Measurements from ENCODE around the gene PTPRM.

PTPRM gene

GRCh38 chr18:8197499-8197898 is 630.4 kb downstream of the PTPRM start:
- no peak for DNase-seq (ENCODE audit: extremely low read depth in 1 of 2, low read depth in 1 of 2)

GRCh38 chr18:8207996-8208395 is 640.9 kb downstream of the PTPRM start:
- DNase-seq (ENCODE audit: extremely low read depth in 1 of 2, low read depth in 1 of 2), result no peak

GRCh38 chr18:8208716-8209115 is 641.6 kb downstream of the PTPRM start:
- no peak for DNase-seq (ENCODE audit: extremely low read depth in 1 of 2, low read depth in 1 of 2)

- DNase-seq (ENCODE audit: extremely low read depth in 1 of 2, low read depth in 1 of 2), result no peak
These were observed 646.0 kb downstream of the PTPRM start for GRCh38 chr18:8212896-8213780.

GRCh38 chr18:8215741-8216140 is 648.6 kb downstream of the PTPRM start:
- DNase-seq (ENCODE audit: extremely low read depth in 1 of 2, low read depth in 1 of 2), result no peak

GRCh38 chr18:8217051-8217564 is 650.0 kb downstream of the PTPRM start:
- no peak for DNase-seq (ENCODE audit: extremely low read depth in 1 of 2, low read depth in 1 of 2)

- no peak for DNase-seq (ENCODE audit: extremely low read depth in 1 of 2, low read depth in 1 of 2)
These were observed 651.1 kb downstream of the PTPRM start for GRCh38 chr18:8218197-8218596.

- no peak for DNase-seq (ENCODE audit: extremely low read depth in 1 of 2, low read depth in 1 of 2)
These were observed 654.3 kb downstream of the PTPRM start for GRCh38 chr18:8221452-8221851.

GRCh38 chr18:8224576-8224975 is 657.5 kb downstream of the PTPRM start:
- no peak for DNase-seq (ENCODE audit: extremely low read depth in 1 of 2, low read depth in 1 of 2)

- no peak for DNase-seq (ENCODE audit: extremely low read depth in 1 of 2, low read depth in 1 of 2)
These were observed 661.9 kb downstream of the PTPRM start for GRCh38 chr18:8229040-8229439.

- no peak for DNase-seq (ENCODE audit: extremely low read depth in 1 of 2, low read depth in 1 of 2)
These were observed 662.7 kb downstream of the PTPRM start for GRCh38 chr18:8229787-8230186.

- DNase-seq (ENCODE audit: extremely low read depth in 1 of 2, low read depth in 1 of 2), result no peak
These were observed 664.2 kb downstream of the PTPRM start for GRCh38 chr18:8231316-8231715.

- DNase-seq (ENCODE audit: extremely low read depth in 1 of 2, low read depth in 1 of 2), result no peak
These were observed 665.7 kb downstream of the PTPRM start for GRCh38 chr18:8232791-8233190.

- DNase-seq (ENCODE audit: extremely low read depth in 1 of 2, low read depth in 1 of 2), result no peak
These were observed 668.8 kb downstream of the PTPRM start for GRCh38 chr18:8235894-8236293.

- no peak for DNase-seq (ENCODE audit: extremely low read depth in 1 of 2, low read depth in 1 of 2)
These were observed 671.4 kb downstream of the PTPRM start for GRCh38 chr18:8238507-8238906.

GRCh38 chr18:8241731-8242130 is 674.6 kb downstream of the PTPRM start:
- DNase-seq (ENCODE audit: extremely low read depth in 1 of 2, low read depth in 1 of 2), result no peak

GRCh38 chr18:8242151-8242696 is 675.1 kb downstream of the PTPRM start:
- DNase-seq (ENCODE audit: extremely low read depth in 1 of 2, low read depth in 1 of 2), result no peak

- DNase-seq (ENCODE audit: extremely low read depth in 1 of 2, low read depth in 1 of 2), result no peak
These were observed 680.6 kb downstream of the PTPRM start for GRCh38 chr18:8247700-8248099.

GRCh38 chr18:8248576-8248975 is 681.5 kb downstream of the PTPRM start:
- no peak for DNase-seq (ENCODE audit: extremely low read depth in 1 of 2, low read depth in 1 of 2)

- DNase-seq (ENCODE audit: extremely low read depth in 1 of 2, low read depth in 1 of 2), result no peak
These were observed 682.7 kb downstream of the PTPRM start for GRCh38 chr18:8249811-8250210.

GRCh38 chr18:8252371-8252770 is 685.3 kb downstream of the PTPRM start:
- no peak for DNase-seq (ENCODE audit: extremely low read depth in 1 of 2, low read depth in 1 of 2)

GRCh38 chr18:8253944-8254343 is 686.8 kb downstream of the PTPRM start:
- no peak for DNase-seq (ENCODE audit: extremely low read depth in 1 of 2, low read depth in 1 of 2)
